Measurements from ENCODE around the gene RAD51B.

Gene RAD51B

GRCh38 chr14:68748260-68748659 is 928.7 kb downstream of the RAD51B start:
- no peak overlapping the region for H3K4me3 ChIP-seq (ENCODE audit: low read depth, low read length)
- no peak for TF ChIP-seq CTCF (IDR thresholded peaks at IDR 0.05; ENCODE audit: low read depth, low read length)

GRCh38 chr14:68748691-68749090 is 929.1 kb downstream of the RAD51B start:
- no peak for TF ChIP-seq CTCF (IDR thresholded peaks at IDR 0.05; ENCODE audit: low read depth, low read length)
- no peak overlapping the region for H3K4me3 ChIP-seq (ENCODE audit: low read depth, low read length)

GRCh38 chr14:68749487-68750475 is 930.2 kb downstream of the RAD51B start:
- no peak overlapping the region for H3K4me3 ChIP-seq (ENCODE audit: low read depth, low read length)
- no peak for TF ChIP-seq CTCF (IDR thresholded peaks at IDR 0.05; ENCODE audit: low read depth, low read length)

- H3K4me3 ChIP-seq (ENCODE audit: low read depth, low read length) = no peak overlapping the region
- TF ChIP-seq CTCF (IDR thresholded peaks at IDR 0.05; ENCODE audit: low read depth, low read length) = no peak
These were observed 932.9 kb downstream of the RAD51B start for GRCh38 chr14:68752271-68753006.

- H3K4me3 ChIP-seq (ENCODE audit: low read depth, low read length) = no peak overlapping the region
- TF ChIP-seq CTCF (IDR thresholded peaks at IDR 0.05; ENCODE audit: low read depth, low read length) = no peak
These were observed 934.1 kb downstream of the RAD51B start for GRCh38 chr14:68753690-68754089.

GRCh38 chr14:68755016-68755353 is 935.4 kb downstream of the RAD51B start:
- no peak for TF ChIP-seq CTCF (IDR thresholded peaks at IDR 0.05; ENCODE audit: low read depth, low read length)
- H3K4me3 ChIP-seq (ENCODE audit: low read depth, low read length) = no peak overlapping the region

- no peak for TF ChIP-seq CTCF (IDR thresholded peaks at IDR 0.05; ENCODE audit: low read depth, low read length)
- no peak overlapping the region for H3K4me3 ChIP-seq (ENCODE audit: low read depth, low read length)
These were observed 936.5 kb downstream of the RAD51B start for GRCh38 chr14:68756000-68756481.
